ENCODE results near the gene RAB25. TPM values are rescaled to one million over a fixed set of nuclear protein-coding genes. Genes with fewer than 3 reads are reported as not detected.
A peak's percentile ranks its signal among the peaks of the same experiment; 100 is the strongest.

Gene RAB25
- total and polyA plus RNA-seq, 2 of the 13 experiments (the other 11 are each of a cell fraction or from before 2014, with no cell fraction given): 0.20 to 0.22 TPM

GRCh38 chr1:156086256-156086662, 25.3 kb downstream of the RAB25 start (continued):
- TF ChIP-seq FOXA3 (CRISPR knock-in tag; IDR thresholded peaks at IDR 0.05): peak; percentile 92
- TF ChIP-seq THRA (CRISPR knock-in tag; IDR thresholded peaks at IDR 0.05; ENCODE audit: borderline replicate concordance): peak; percentile 95
- TF ChIP-seq ZNF34 (CRISPR knock-in tag; IDR thresholded peaks at IDR 0.05; ENCODE audit: borderline replicate concordance): no peak
- no peak for TF ChIP-seq CENPX (CRISPR knock-in tag; IDR thresholded peaks at IDR 0.05)
- peak; percentile 74; the same call in 1 of the 2 replicates for TF ChIP-seq ZNF580 (CRISPR knock-in tag; IDR thresholded peaks at IDR 0.05; ENCODE audit: borderline replicate concordance, low read depth)
- TF ChIP-seq ZNF292 (CRISPR knock-in tag; IDR thresholded peaks at IDR 0.05; ENCODE audit: borderline replicate concordance, low read depth): peak; percentile 51; the same call in 1 of the 2 replicates
- TF ChIP-seq HHEX (CRISPR knock-in tag; IDR thresholded peaks at IDR 0.05): peak; percentile 61; the same call in 1 of the 2 replicates
- peak; percentile 93; the same call in 1 of the 2 replicates for TF ChIP-seq ATM (IDR thresholded peaks at IDR 0.05; ENCODE audit: borderline replicate concordance)
- peak; percentile 38; the same call in 1 of the 2 replicates for TF ChIP-seq ZSCAN5A (CRISPR knock-in tag; IDR thresholded peaks at IDR 0.05; ENCODE audit: borderline replicate concordance)
- peak; percentile 100 for TF ChIP-seq MEF2D (CRISPR knock-in tag; IDR thresholded peaks at IDR 0.05)
- TF ChIP-seq RNF2 (conservative IDR thresholded peaks at IDR 0.05; ENCODE audit: low read depth): no peak
- peak; percentile 46; the same call in 1 of the 2 replicates for TF ChIP-seq ETV5 (CRISPR knock-in tag; IDR thresholded peaks at IDR 0.05; ENCODE audit: borderline replicate concordance)
- TF ChIP-seq NONO (IDR thresholded peaks at IDR 0.05): no peak
- TF ChIP-seq NONO (CRISPR knock-in tag; conservative IDR thresholded peaks at IDR 0.05): peak; percentile 78
- no peak for TF ChIP-seq U2AF2 (IDR thresholded peaks at IDR 0.05; ENCODE audit: low read depth, low read length)
- TF ChIP-seq SMAD1 (CRISPR knock-in tag; IDR thresholded peaks at IDR 0.05; ENCODE audit: borderline replicate concordance, low read depth): no peak
- TF ChIP-seq ZMYM3 (CRISPR knock-in tag; IDR thresholded peaks at IDR 0.05): peak; percentile 76
- peak; percentile 65; the same call in 1 of the 2 replicates for TF ChIP-seq ZNF878 (CRISPR knock-in tag; IDR thresholded peaks at IDR 0.05)
- no peak for TF ChIP-seq ZNF547 (CRISPR knock-in tag; IDR thresholded peaks at IDR 0.05)
- no peak for TF ChIP-seq PLRG1 (conservative IDR thresholded peaks at IDR 0.05)
- no peak for TF ChIP-seq GTF2F1 (IDR thresholded peaks at IDR 0.05; ENCODE audit: low read length)
- TF ChIP-seq ZNF121 (CRISPR knock-in tag; IDR thresholded peaks at IDR 0.05): no peak
- TF ChIP-seq KLF16 (CRISPR knock-in tag; IDR thresholded peaks at IDR 0.05): peak in 1 of 2 experiments; percentile 85; a peak in 1 of 4 replicates
- no peak for TF ChIP-seq RARG (CRISPR knock-in tag; IDR thresholded peaks at IDR 0.05; ENCODE audit: low read depth)
- no peak for TF ChIP-seq ZBTB3 (CRISPR knock-in tag; IDR thresholded peaks at IDR 0.05; ENCODE audit: borderline replicate concordance, low read depth)
- peak; percentile 67 for TF ChIP-seq SIN3A (IDR thresholded peaks at IDR 0.05; ENCODE audit: borderline replicate concordance, low read depth, low read length)
- TF ChIP-seq ZNF446 (CRISPR knock-in tag; IDR thresholded peaks at IDR 0.05): no peak
- TF ChIP-seq YEATS4 (CRISPR knock-in tag; IDR thresholded peaks at IDR 0.05; ENCODE audit: borderline replicate concordance): peak; percentile 45; the same call in 1 of the 2 replicates
